AG04450 (cell line): ENCODE data around the gene ATP5F1E. TPM values are rescaled to one million over a fixed set of nuclear protein-coding genes. Genes with fewer than 3 reads are reported as not detected.
"Not testable (repeated sequence)": the region's sequence is repeated elsewhere in the genome, so short reads cannot be mapped to it uniquely, and the experiment has no call there.

Source experiments
- CTCF ChIA-PET: fragments of 300-600, 350-600 bp; formaldehyde crosslinking; extraction: SDS; loops from one replicate; lab custom pipeline; 2022; ENCODE audit warnings: antibody characterized with exemption, inconsistent platforms; lab: Charles Lee
- POLR2A ChIA-PET: fragments of 350-600 bp; formaldehyde crosslinking; extraction: SDS; loops from one replicate; lab custom pipeline; 2021; ENCODE audit warnings: antibody characterized with exemption, inconsistent platforms; lab: Yijun Ruan, JAX
- DNase-seq: peaks from one replicate; pipeline ENCODE4 v3.0.0-alpha.2; 2011; ENCODE audit warnings: low read depth, low spot score
- H3K27ac ChIP-seq: one replicate; pipeline ENCODE4 v1.5.1; 2012; ENCODE audit warnings: low read depth, low read length, control low read depth
- H3K27me3 ChIP-seq: one replicate; pipeline ENCODE4 v1.6.0; 2012; ENCODE audit warnings: low read length; ENCODE audit not compliant: control insufficient read depth, insufficient read depth
- H3K4me3 ChIP-seq: 2 replicates; pipeline ENCODE4 v1.5.1; 2011; ENCODE audit warnings: mild to moderate bottlenecking, low read depth, low read length, control low read depth
- H3K9me3 ChIP-seq: 2 replicates; pipeline ENCODE4 v1.5.1; 2012; ENCODE audit warnings: low read length; ENCODE audit not compliant: control insufficient read depth, insufficient read depth
- polyA plus RNA-seq: library from polyadenylated mRNA; depleted of rRNA; stranded (reverse); fragments of >200 nt; gene quantifications from 2 replicates; pipeline ENCODE4 v1.2.3, GENCODE V29; 2011
- TF ChIP-seq, protein P1 (sequence below): IDR thresholded peaks from 2 replicates; pipeline ENCODE4 v1.5.1; 2011; ENCODE audit warnings: low read depth, low read length, control low read depth, inconsistent platforms

The ATP5F1E gene
- polyA plus RNA-seq, 1 experiment = 84.3 TPM

DNA sequence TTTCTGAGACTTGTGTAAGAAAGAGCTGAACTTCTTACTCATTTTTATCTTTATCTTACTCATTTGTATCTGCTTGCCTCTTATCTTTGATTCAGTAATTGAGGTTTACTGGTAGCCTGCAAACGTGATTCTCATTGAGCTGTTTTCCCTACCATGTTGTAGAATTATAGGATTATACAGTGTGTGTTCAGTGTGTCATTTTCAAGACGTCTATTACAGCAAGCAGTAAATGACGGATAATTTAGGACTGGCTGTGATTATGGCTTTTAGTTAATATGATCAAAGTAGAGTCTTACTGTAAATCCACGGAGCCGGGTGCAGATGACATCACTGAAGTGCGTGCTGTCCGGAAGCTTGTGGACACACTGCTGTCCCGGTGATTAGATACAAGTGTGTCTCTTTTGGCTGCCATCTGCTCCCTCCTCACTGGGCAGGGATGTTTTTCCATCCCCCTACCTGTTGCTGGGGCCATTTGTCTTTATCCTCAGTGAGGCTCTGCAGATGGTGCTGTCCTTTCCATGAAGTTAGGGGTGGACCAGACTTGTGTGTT lies 45.1 kb downstream of the ATP5F1E start:
- H3K9me3 ChIP-seq = no peaks in the 10 kb centered on the region
- TF ChIP-seq, protein P1, sequence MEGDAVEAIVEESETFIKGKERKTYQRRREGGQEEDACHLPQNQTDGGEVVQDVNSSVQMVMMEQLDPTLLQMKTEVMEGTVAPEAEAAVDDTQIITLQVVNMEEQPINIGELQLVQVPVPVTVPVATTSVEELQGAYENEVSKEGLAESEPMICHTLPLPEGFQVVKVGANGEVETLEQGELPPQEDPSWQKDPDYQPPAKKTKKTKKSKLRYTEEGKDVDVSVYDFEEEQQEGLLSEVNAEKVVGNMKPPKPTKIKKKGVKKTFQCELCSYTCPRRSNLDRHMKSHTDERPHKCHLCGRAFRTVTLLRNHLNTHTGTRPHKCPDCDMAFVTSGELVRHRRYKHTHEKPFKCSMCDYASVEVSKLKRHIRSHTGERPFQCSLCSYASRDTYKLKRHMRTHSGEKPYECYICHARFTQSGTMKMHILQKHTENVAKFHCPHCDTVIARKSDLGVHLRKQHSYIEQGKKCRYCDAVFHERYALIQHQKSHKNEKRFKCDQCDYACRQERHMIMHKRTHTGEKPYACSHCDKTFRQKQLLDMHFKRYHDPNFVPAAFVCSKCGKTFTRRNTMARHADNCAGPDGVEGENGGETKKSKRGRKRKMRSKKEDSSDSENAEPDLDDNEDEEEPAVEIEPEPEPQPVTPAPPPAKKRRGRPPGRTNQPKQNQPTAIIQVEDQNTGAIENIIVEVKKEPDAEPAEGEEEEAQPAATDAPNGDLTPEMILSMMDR = no peak
- H3K4me3 ChIP-seq = no peak overlapping the region
- H3K27ac ChIP-seq = no peak overlapping the region
- no peaks in the 10 kb centered on the region for H3K27me3 ChIP-seq
- CTCF ChIA-PET = no interaction called here
- POLR2A ChIA-PET = interaction anchor here (0.7 kb wide), 1 partner anchor 45 kb away, joined by 3 read pairs; the partner anchor contains the start of gene ATP5F1E
- DNase-seq = no peak

DNA sequence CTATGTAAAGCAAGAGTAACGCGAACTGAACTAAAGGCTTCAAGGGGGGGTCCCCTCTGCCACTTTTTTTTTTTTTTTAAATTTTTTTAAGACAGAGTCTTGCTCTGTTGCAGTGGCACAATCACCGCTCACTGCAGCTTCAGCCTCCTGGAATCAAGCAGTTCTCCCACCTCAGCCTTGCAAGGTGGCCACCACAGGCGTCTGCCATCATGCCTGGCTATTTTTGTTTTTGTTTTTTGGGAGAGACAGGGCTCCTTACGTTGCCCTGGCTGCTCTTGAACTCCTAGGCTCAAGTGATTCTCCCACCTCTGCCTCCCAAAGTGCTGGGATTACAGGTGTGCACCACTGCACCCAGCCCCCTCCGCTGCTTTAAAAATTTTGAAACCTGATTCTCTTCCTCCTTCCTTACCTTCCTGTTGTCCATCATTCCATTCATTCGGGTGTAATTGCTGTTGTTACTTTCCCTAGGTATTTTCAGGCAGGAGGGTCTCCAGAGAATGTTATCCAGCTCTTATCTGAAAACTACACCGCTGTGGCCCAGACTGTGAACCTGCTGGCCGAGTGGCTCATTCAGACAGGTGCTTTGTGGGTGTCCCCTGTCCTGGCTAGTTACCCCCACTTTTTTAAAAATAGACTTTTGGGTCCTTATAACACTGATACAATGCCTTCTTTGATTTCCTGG lies 45.7 kb downstream of the ATP5F1E start:
- no peaks in the 10 kb centered on the region for H3K9me3 ChIP-seq
- H3K27ac ChIP-seq = no peak overlapping the region
- ChIA-PET POLR2A (interaction anchor here (0.7 kb wide), 1 partner anchor 46 kb away, joined by 3 read pairs; the partner anchor contains the start of gene ATP5F1E), CTCF (no interaction called here)
- TF ChIP-seq, protein P1 = no peak
- no peak overlapping the region for H3K4me3 ChIP-seq
- no peaks in the 10 kb centered on the region for H3K27me3 ChIP-seq
- DNase-seq = no peak

DNA sequence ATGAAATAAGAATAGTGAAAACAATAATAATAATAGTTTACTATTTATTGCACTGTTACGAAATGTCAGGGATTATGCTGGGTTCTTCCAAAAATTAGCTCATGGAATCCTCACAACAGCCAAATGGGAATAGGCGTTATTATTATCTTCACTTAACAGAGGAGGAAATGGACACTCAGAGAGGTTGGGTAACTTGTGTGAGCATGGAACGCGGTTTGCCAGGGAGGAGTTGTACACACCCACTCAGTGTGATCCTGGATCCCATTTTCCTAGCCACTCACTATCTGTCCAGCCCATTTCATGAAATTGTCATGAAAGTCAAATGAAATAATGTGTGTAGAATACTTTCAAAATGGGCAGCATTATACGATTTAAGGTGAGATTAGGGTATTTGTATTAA lies 46.5 kb downstream of the ATP5F1E start:
- ChIA-PET POLR2A (no interaction called here), CTCF (no interaction called here)
- H3K9me3 ChIP-seq = no peaks in the 10 kb centered on the region
- TF ChIP-seq, protein P1 = no peak
- no peak for DNase-seq
- H3K4me3 ChIP-seq = no peak overlapping the region
- no peaks in the 10 kb centered on the region for H3K27me3 ChIP-seq
- no peak overlapping the region for H3K27ac ChIP-seq

DNA sequence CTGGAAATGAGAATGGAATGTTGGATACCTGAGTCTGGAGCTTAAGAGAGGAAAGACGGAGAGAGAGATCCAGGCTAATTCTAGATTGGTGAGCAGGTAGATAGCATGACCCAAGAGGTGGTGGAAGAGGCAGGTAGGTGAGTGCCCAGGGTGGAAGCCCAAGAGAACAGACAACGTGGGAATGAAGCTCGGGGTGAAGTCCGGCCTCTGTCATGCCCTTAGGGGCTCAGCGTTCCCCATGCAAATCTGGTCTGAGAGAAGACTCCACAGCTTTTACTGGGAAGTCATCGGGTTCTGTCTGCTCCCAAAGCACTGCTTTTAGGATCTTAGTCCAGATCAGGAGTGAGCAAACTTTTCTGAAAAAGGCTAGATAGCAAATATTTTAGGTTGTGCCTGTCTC lies 47.4 kb downstream of the ATP5F1E start:
- Histone ChIP-seq H3K4me3 (no peak overlapping the region), H3K27me3 (no peaks in the 10 kb centered on the region), H3K27ac (no peak overlapping the region), H3K9me3 (no peaks in the 10 kb centered on the region)
- no peak for DNase-seq
- CTCF ChIA-PET = no interaction called here
- TF ChIP-seq, protein P1 = no peak
- POLR2A ChIA-PET = no interaction called here

DNA sequence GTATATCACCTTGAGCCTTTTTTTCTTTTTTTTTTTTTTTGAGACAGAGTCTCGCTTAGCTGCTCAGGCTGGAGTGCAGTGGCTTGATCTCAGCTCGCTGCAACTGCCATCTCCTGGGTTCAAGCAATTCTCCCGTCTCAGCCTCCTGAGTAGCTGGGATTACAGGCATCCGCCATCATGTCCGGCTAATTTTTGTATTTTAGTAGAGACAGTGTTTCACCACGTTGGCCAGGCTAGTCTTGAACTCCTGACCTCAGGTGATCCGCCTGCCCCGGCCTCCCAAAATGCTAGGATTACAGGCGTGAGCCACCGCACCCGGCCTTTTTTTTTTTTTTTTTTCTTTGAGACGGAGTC lies 49.0 kb downstream of the ATP5F1E start:
- H3K27ac ChIP-seq, H3K27me3 ChIP-seq, DNase-seq, POLR2A ChIA-PET, H3K9me3 ChIP-seq, H3K4me3 ChIP-seq: not testable (repeated sequence)
- CTCF ChIA-PET = interaction anchor here (1.9 kb wide), 1 partner anchor 113 kb away, joined by 5 read pairs; no protein-coding TSS in a partner anchor
